Psoas muscle (tissue), 8 donors: ENCODE measurements around the gene DCLK2. TPM values are rescaled to one million over a fixed set of nuclear protein-coding genes. Genes with fewer than 3 reads are reported as not detected.

ENCODE experiments used
- ATAC-seq, 4 donors: fragments of 200-7000 bp; cut with Tn5 transposase; one replicate each; pipeline ENCODE4 v1.9.1; 2020; ENCODE audit warnings: moderate library complexity in 3 of 4, mild to moderate bottlenecking in 2 of 4
- DNase-seq, 2 donors: peaks; one replicate each; pipeline ENCODE4 v3.0.0-alpha.2; 2020
- H3K27ac ChIP-seq: fragments of 200-600 bp; one replicate; pipeline ENCODE4 v1.8.0; 2022
- H3K27me3 ChIP-seq, 3 donors: fragments of 200-600 bp in 1 of 3; one replicate each; pipeline versions ENCODE4 v1.6.1 to v1.8.0; 2013 to 2022; ENCODE audit warnings: low read length in 2 of 3, mild to moderate bottlenecking in 2 of 3, moderate library complexity in 1 of 3; ENCODE audit not compliant: insufficient read depth in 3 of 3
- H3K36me3 ChIP-seq, 2 donors: fragments of 200-600 bp in 1 of 2; one replicate each; pipeline versions ENCODE4 v1.6.1 to v1.8.0; 2013 to 2022; ENCODE audit warnings: low read depth in 1 of 2, mild to moderate bottlenecking in 1 of 2, moderate library complexity in 1 of 2; ENCODE audit not compliant: insufficient read depth in 1 of 2
- H3K4me1 ChIP-seq: fragments of 200-600 bp; one replicate; pipeline ENCODE4 v1.8.0; 2022
- H3K4me3 ChIP-seq: fragments of 200-600 bp; one replicate; pipeline ENCODE4 v1.8.0; 2022; ENCODE audit warnings: mild to moderate bottlenecking
- H3K9me3 ChIP-seq: fragments of 200-600 bp; one replicate; pipeline ENCODE4 v1.8.0; 2022
- CTCF ChIP-seq: fragments of 200-600 bp; IDR thresholded peaks from one replicate; pipeline ENCODE4 v1.8.0; 2022; ENCODE audit warnings: antibody characterized with exemption
- WGBS, 3 donors: extraction: QIAGEN DNeasy Blood & Tissue Kit; methylation state at CpG; one replicate each; pipeline versions ENCODE4 v1.1.6 to v1.1.7; 2013; 5-methylcytosine and 5-hydroxymethylcytosine counted together
- intact Hi-C, 2 donors: fragments of 100-400 bp; cut with DNase I; formaldehyde crosslinking; loops; one replicate each; pipeline versions ENCODE4 v1.11.0 to v1.14.2; 2022
- long read RNA-seq, 2 donors: library from polyadenylated mRNA; unstranded; transcript quantifications; one replicate each; pipeline ENCODE4 v2.0.0, GENCODE V29; 2021
- polyA plus RNA-seq, 3 donors: library from polyadenylated mRNA; stranded (reverse); fragments of 200-250 nt; gene quantifications; one replicate each; pipeline ENCODE4 v1.2.3, GENCODE V29; 2013
- total RNA-seq, 4 donors: library from RNA; stranded (reverse); fragmentation: NEBNext Ultra II Directional in 2 of 4; extraction: Animal tissue kit (Norgen Biotek cat#: 25700) in 2 of 4; gene quantifications; one replicate each; pipeline versions ENCODE4 v1.2.1 to v1.2.4, GENCODE V29; 2021 to 2023
- donor health status: healthy with polysubstance abuse.
- donor health status: DM: no; HTN: no; CAD: no; lungs with moderate emphysema.
- donor health status: Bipolar disorder and iron deficiency.
- donor health status: healthy.
- donor health status: DM: yes; HTN: yes; CAD: no.
- donor health status: DM: no; HTN: no; CAD: no.
- donor health status: DM: no; HTN: no; CAD: no.
- donor health status: DM: yes; HTN: yes; CAD: no.

Gene DCLK2
- total RNA-seq (1 to 10 TPM in 2 of 4 donors, under 1 TPM in 2; 0.71 to 1.7 (median 0.91) TPM), polyA plus RNA-seq (under 1 TPM; 0.18 to 0.79 (median 0.39) TPM)
- long read RNA-seq, donor 1, partial matches to known transcripts, result 0 of 1 reads
- long read RNA-seq, donor 1, other reads (novel, unspliced or antisense), result 1 of 1 reads
- long read RNA-seq, donor 2, result 0 reads

GRCh38 chr4:150078041-150078578 lies at the start of gene DCLK2:
Gene DCLK2, plus strand, starts transcription at chr4:150078445. Its CDS starts 583 bp downstream, at chr4:150079028.
- 0 to 2% (median 0%) methylated on average over 20 to 68 of the region's 68 CpGs for WGBS, 3 donors
- peaks cover 0 to 27% (median 0%) of the 10 kb centered on the region in 3 donors for H3K27me3 ChIP-seq
- peak within 1 kb of the TSS; percentile 53 for H3K27ac ChIP-seq
- H3K4me1 ChIP-seq, result no peaks in the 10 kb centered on the region
- intact Hi-C loops, result no loop called here
- DNase-seq (peak; percentile 82 to 84), ATAC-seq (peak; percentile 63 to 87 (median 80))
- H3K36me3 ChIP-seq, result no peaks in the 10 kb centered on the region
- no peaks in the 10 kb centered on the region for H3K9me3 ChIP-seq
- H3K4me3 ChIP-seq, result peak within 1 kb of the TSS; percentile 77
- no peak for TF ChIP-seq CTCF

GRCh38 chr4:150032541-150032940 lies 45.7 kb upstream of the DCLK2 start:
- intact Hi-C loops, result no loop called here

GRCh38 chr4:150033081-150033480 lies 45.2 kb upstream of the DCLK2 start:
- no peak for TF ChIP-seq CTCF
- 53 to 62% (median 60%) methylated on average over 4 of the region's 4 CpGs for WGBS, 3 donors
- Histone ChIP-seq H3K27me3 (no peaks in the 10 kb centered on the region), H3K9me3 (no peaks in the 10 kb centered on the region), H3K36me3 (no peaks in the 10 kb centered on the region), H3K4me1 (no peaks in the 10 kb centered on the region), H3K27ac (no peak overlapping the region), H3K4me3 (no peak overlapping the region)
- intact Hi-C loops, result no loop called here
- no peak for DNase-seq
- ATAC-seq, result no peak

More at GRCh38 chr4:150032541-150032940, 45.7 kb upstream of the DCLK2 start:
- Histone ChIP-seq H3K4me1 (no peaks in the 10 kb centered on the region), H3K27ac (no peak overlapping the region), H3K36me3 (no peaks in the 10 kb centered on the region), H3K27me3 (no peaks in the 10 kb centered on the region), H3K9me3 (no peaks in the 10 kb centered on the region), H3K4me3 (no peak overlapping the region)
- no peak for TF ChIP-seq CTCF
- WGBS, 3 donors, result 83 to 98% (median 89%) methylated on average over 7 of the region's 7 CpGs
- DNase-seq (no peak), ATAC-seq (no peak)

- ATAC-seq, result no peak
- H3K9me3 ChIP-seq, result no peaks in the 10 kb centered on the region
- TF ChIP-seq CTCF, result no peak
- H3K4me1 ChIP-seq, result no peaks in the 10 kb centered on the region
- no peaks in the 10 kb centered on the region for H3K27me3 ChIP-seq
- H3K4me3 ChIP-seq, result no peak overlapping the region
- WGBS, 3 donors, result 4 to 21% (median 11%) methylated on average over 2 of the region's 2 CpGs
- no peak overlapping the region for H3K27ac ChIP-seq
- intact Hi-C loops, result no loop called here
- no peak for DNase-seq
- H3K36me3 ChIP-seq, result no peaks in the 10 kb centered on the region
Measured at GRCh38 chr4:150033901-150034300, 44.3 kb upstream of the DCLK2 start.
